ENCODE results near the gene B3GALT2.
A peak's percentile ranks its signal among the peaks of the same experiment; 100 is the strongest.

Gene B3GALT2

GRCh38 chr1:193183019-193183627, 3.3 kb downstream of the B3GALT2 start:
- DNase-seq (ENCODE audit: low read depth in 2 of 2): peak in 1 of 2 donors; percentile 24

- no peak for DNase-seq (ENCODE audit: low read depth in 2 of 2)
These were observed 4.4 kb downstream of the B3GALT2 start for GRCh38 chr1:193181985-193182384.

DNA sequence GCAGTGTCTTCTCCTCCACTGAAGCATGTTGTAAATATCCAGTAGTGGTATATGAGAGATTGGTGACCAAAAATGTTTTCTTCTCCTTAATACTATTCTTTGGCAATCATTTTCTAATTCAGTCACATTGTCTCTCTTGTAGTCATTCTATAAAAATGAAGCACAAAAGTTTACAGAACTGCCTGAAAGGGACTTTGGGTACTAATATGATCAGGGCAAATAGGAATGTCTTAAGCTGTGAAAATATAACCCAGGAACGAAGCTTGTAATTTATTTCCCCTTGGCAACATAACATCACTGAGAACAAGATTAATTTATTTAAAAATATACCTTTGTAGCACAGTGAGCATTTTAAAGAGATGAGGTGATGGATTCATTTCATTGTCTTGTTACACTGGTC, 4.9 kb downstream of the B3GALT2 start:
- no peak for DNase-seq (ENCODE audit: low read depth in 2 of 2)

DNA sequence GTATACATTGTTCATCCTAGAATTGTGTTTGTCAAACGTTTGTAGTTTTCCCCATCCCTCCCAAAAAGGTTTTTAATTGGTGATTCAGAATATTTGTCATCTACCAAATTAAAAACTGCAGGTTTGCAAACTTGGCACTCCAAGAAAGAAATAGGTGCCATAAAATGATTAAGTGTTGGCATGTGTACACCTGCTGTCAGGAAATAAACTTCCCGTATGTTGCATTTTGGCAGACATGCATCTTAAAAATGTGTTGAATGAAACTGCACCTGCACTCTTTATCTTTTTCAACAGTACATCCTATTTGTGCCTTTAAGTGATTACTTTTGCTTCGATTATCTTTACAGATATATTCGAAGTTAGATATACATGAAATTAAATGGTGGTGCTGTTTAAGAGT, 7.3 kb downstream of the B3GALT2 start:
- no peak for DNase-seq (ENCODE audit: low read depth in 2 of 2)

DNA sequence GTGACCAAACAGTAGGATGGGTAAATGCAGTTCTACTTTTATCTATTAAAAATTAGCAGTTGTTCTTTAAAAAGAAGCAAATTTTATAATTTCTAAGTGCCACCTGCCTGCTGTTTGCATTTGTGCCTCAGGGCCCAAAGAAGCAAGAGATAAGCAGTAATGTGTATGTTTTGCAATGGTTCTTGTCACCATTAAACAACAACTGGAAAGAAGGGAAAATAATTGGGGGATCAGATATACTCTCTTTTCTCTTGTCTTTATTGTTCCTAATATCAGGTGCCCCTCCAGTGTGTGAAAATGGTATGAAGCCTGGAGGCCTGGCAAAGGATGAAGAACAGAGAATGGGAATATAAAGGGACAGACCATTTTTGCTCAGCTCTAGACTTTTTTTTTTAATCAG, 9.6 kb downstream of the B3GALT2 start:
- no peak for DNase-seq (ENCODE audit: low read depth in 2 of 2)

DNA sequence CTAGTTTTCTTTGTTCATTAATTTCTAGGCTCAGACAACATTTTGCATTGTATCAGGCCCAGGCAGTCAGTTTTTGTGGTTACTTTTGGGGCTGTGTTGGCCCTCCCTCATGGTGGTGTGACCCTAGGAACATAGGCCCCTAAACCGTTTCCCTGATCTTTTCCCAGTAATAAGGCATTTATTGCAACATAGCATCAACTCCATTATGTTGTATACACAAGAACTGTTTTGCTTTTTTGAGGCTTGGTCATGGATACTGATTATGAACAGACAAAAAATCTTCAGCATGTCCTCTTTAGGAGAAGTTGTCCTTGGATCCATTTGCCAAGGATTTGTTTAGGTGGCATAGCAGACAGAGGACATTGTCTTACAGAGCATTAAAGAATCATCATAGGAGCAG, 10.3 kb downstream of the B3GALT2 start:
- DNase-seq (ENCODE audit: low read depth in 2 of 2): no peak

GRCh38 chr1:193157360-193157759, 29.1 kb downstream of the B3GALT2 start:
- DNase-seq (ENCODE audit: low read depth in 2 of 2): no peak

DNA sequence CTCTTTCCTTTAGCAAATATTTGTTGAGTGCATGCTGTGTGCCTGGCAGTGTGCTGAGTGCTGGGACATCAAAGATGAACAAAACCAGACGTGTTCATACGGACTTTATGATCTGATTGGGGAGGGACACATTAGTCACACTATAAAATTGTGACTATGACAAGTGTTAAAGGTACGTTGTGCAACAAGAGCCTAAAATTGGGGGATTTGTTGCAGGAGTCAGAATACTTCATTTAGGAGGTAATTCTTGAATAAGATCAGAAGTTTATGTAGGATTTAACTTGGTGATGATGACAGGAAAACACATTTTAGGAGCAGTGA, 29.6 kb downstream of the B3GALT2 start:
- DNase-seq (ENCODE audit: low read depth in 2 of 2): no peak

DNA sequence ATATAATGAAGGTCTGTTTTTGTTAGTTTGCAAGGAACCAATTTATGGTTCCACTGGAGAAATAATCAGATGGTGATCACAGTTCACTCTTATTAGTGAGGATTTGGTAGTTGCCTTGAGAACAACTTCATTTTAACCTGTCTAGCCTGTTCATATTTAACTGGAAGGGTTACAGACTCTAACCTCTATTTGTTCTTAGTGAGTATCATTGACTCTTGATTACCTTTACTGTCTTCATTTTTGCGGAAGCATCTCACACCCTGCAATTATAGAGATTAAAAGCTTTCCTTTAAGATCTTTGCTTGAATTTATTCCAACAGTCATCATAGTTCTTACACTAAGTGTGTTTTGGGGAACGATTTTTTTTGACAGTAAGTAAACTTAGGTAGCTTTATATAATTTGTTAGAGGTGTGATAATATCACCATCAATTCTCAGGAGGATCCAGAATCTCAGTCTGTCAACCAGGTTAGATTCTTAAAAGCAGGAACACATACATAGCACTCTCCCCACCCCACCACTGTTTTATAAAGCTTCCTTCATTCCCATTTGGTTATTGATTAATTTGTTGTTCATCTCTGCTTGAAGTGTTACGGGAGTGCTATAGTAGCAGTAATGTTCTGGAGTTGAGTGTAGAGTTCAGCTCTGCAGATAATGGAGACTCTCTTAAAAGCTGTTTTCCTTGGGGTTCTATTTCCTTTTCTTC, 30.1 kb downstream of the B3GALT2 start:
- DNase-seq (ENCODE audit: low read depth in 2 of 2): no peak

DNA sequence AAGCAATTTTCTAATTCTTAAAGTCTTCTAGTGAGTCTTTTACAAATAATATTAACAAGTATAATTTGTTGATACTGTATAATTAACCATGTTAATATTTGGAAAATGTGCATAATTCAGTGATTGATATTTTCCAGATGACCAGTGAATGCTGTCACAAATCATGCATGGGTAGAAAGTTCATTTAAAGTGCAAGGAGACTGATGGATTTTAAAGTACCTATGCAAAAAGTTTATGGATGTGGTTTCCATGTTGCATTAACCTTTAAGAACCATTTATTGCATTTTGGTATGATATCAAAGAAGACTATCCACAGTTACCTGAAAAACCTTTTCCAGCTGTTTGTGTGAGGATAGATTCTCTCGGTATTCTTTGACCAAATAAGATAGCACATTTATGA, 41.4 kb downstream of the B3GALT2 start:
- DNase-seq (ENCODE audit: low read depth in 2 of 2): no peak

DNA sequence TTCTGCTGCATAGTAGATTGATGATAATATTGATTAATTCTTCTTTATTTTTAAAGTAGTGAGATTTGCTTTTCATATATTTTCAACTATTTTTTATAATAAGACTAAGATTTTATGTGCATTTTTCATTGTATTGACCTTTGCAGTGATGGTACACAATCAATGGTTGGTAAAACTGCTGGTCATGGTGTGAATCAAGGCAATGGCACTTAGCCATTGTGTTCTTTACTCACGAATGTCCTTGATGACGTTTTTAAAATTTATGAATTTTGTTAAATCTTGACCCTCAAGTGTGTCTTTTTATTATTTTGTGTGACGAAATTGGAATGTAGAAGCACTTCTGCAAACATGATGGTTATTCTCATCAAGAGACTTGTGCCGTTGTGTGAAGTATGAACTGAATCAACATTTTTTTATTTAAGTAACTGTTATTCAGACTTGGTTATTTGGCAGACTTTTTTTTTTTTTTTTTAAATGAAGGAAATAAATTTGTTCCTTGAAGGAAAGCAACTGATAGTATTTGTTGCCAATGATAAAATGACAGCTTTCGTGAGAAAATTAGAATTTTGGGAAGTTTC, 42.0 kb downstream of the B3GALT2 start:
- DNase-seq (ENCODE audit: low read depth in 2 of 2): no peak

- no peak for DNase-seq (ENCODE audit: low read depth in 2 of 2)
These were observed 43.1 kb downstream of the B3GALT2 start for GRCh38 chr1:193143285-193143684.

- no peak for DNase-seq (ENCODE audit: low read depth in 2 of 2)
These were observed 44.0 kb downstream of the B3GALT2 start for GRCh38 chr1:193142409-193142808.

GRCh38 chr1:193141804-193142203, 44.6 kb downstream of the B3GALT2 start:
- no peak for DNase-seq (ENCODE audit: low read depth in 2 of 2)

GRCh38 chr1:193140254-193140653, 46.2 kb downstream of the B3GALT2 start:
- DNase-seq (ENCODE audit: low read depth in 2 of 2): no peak

GRCh38 chr1:193131266-193131860, 55.0 kb downstream of the B3GALT2 start:
- DNase-seq (ENCODE audit: low read depth in 2 of 2): no peak

Measured in stimulated activated CD4-positive, alpha-beta T cell treated with anti-CD3 and anti-CD28 coated beads, Interleukin-1b, Interleukin-23, amount 100 ng/mL, for 4 hours (primary cell).